ENCODE data around the gene OGDH. TPM values are rescaled to one million over a fixed set of nuclear protein-coding genes. Genes with fewer than 3 reads are reported as not detected.
A peak's percentile ranks its signal among the peaks of the same experiment; 100 is the strongest.

Gene OGDH
- total and polyA plus RNA-seq, 10 of the 15 experiments (the other 5 are each of a cell fraction or from before 2014, with no cell fraction given) = 4.1 to 103 (median 48.4) TPM

GRCh38 chr7:44738051-44738723 lies 131.8 kb downstream of the OGDH start:
- Histone ChIP-seq H3K4me1 (ENCODE audit: control insufficient read depth, insufficient read depth, low read length) (peaks cover 9% of the 10 kb centered on the region), H3K9ac (ENCODE audit: control insufficient read depth, insufficient read depth, low read length) (no peak overlapping the region), H3K36me3 (ENCODE audit: control insufficient read depth in 2 of 2, insufficient read depth in 2 of 2, low read length in 1 of 2) (no peaks in the 10 kb centered on the region), H3K27me3 (replicated peaks in 1 of 2; ENCODE audit: control insufficient read depth in 2 of 2, insufficient read depth in 2 of 2, low read length in 1 of 2) (no peaks in the 10 kb centered on the region), H3K27ac (ENCODE audit: control insufficient read depth, insufficient read depth) (no peak overlapping the region), H3K79me2 (ENCODE audit: control insufficient read depth, insufficient read depth, low read length) (no peaks in the 10 kb centered on the region), H2AFZ (ENCODE audit: control insufficient read depth, low read depth, low read length) (peak overlapping the region; percentile 23; the same call in 1 of the 2 replicates), H4K20me1 (ENCODE audit: control insufficient read depth, insufficient read depth) (no peaks in the 10 kb centered on the region), H3K9me3 (replicated peaks; ENCODE audit: control insufficient read depth, insufficient read depth, low read length) (no peaks in the 10 kb centered on the region), H3K4me2 (ENCODE audit: control insufficient read depth, insufficient read depth) (no peak overlapping the region), H3K4me3 (no peak overlapping the region)
- no peak for DNase-seq (ENCODE audit: low read depth, low spot score)
- RAD21 ChIA-PET (ENCODE audit: unreplicated experiment) = interaction anchor here (0.5 to 1.8 kb wide), 4 partner anchors 10 to 147 kb away, joined by 3 to 10 read pairs (median 3); no protein-coding TSS in a partner anchor
- BruUV-seq (replicated peaks) = no TSS peak
- TF ChIP-seq NR2C1 (IDR thresholded peaks at IDR 0.05) = no peak
- no peak for TF ChIP-seq USF1 (IDR thresholded peaks at IDR 0.05; ENCODE audit: borderline replicate concordance, extremely low read length, insufficient read depth, low read depth, low read length)
- TF ChIP-seq IKZF2 (IDR thresholded peaks at IDR 0.05) = no peak
- no peak for TF ChIP-seq ZZZ3 (IDR thresholded peaks at IDR 0.05; ENCODE audit: control insufficient read depth, insufficient read length, low read depth)
- TF ChIP-seq PAX5 (IDR thresholded peaks at IDR 0.05; ENCODE audit: borderline replicate concordance, low read depth, low read length) = no peak
- WGBS (ENCODE audit: insufficient coverage, insufficient replicate concordance, low lambda C conversion rate, missing lambda C conversion rate) = 78% methylated on average over 4 of the region's 4 CpGs
- in situ Hi-C loops (cut with MboI) (no loop called here), intact Hi-C loops (cut with micrococcal nuclease; ENCODE audit: unreplicated experiment) (no loop called here)
- POLR2A ChIA-PET = interaction anchor here (1.4 kb wide), 1 partner anchor 10 kb away, joined by 4 read pairs; the partner anchor contains the start of gene ZMIZ2
- peak; percentile 25; the same call in 1 of the 3 replicates for ATAC-seq
- no peak for FAIRE-seq
- SMC1A ChIA-PET (ENCODE audit: uncharacterized antibody, unreplicated experiment) = interaction anchor here (1.2 kb wide), 1 partner anchor 17 kb away, joined by 3 read pairs; no protein-coding TSS in a partner anchor
- CTCF ChIA-PET = no interaction called here
